Right lobe of liver (tissue), 4 donors: Measurements from ENCODE around the gene RPL39.

Source experiments
- POLR2A ChIP-seq: fragments of 450-650 bp; IDR thresholded peaks from one replicate; pipeline ENCODE4 v1.6.1; 2017; ENCODE audit warnings: antibody characterized with exemption, mild to moderate bottlenecking
- TF ChIP-seq, protein P1 (sequence below), 4 donors: fragments of 200-600 bp in 3 of 4; fragments of 450-650 bp in 1 of 4; IDR thresholded peaks; one replicate each; pipeline versions ENCODE4 v1.5.1 to v1.8.0; 2016 to 2022; ENCODE audit warnings: antibody characterized with exemption in 4 of 4, mild to moderate bottlenecking in 2 of 4
- donor health status: DM: no; HTN: no; CAD: no.
- donor health status: DM: no; HTN: no; CAD: no.
- donor health status: DM: no; HTN: yes; CAD: no.

DNA sequence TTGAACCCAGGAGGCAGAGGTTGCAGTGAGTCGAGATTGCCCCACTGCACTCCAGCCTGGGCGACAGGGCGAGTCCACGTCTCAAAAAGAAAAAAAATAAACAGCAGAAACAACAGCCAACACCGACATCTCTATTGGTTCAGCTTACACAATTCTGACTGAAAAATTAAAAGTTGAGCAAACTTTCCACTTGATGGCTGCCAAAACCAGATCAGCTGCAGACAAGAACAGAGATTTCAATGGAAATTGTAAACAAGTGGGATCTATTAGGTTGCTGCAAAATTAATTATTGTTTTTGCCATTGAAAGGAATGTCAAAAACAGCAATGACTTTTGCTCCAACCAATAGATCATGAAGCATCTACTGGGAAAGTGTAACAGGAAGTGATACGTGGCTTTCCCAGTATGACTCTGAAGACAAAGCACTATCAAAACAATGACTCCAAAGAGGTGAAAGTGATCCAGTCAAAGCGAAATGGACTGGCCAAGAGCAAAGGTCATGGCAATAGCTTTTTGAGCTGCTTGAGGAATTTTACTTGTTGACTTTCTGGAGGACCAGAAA, 35.0 kb upstream of the RPL39 start:
- TF ChIP-seq, protein P1, sequence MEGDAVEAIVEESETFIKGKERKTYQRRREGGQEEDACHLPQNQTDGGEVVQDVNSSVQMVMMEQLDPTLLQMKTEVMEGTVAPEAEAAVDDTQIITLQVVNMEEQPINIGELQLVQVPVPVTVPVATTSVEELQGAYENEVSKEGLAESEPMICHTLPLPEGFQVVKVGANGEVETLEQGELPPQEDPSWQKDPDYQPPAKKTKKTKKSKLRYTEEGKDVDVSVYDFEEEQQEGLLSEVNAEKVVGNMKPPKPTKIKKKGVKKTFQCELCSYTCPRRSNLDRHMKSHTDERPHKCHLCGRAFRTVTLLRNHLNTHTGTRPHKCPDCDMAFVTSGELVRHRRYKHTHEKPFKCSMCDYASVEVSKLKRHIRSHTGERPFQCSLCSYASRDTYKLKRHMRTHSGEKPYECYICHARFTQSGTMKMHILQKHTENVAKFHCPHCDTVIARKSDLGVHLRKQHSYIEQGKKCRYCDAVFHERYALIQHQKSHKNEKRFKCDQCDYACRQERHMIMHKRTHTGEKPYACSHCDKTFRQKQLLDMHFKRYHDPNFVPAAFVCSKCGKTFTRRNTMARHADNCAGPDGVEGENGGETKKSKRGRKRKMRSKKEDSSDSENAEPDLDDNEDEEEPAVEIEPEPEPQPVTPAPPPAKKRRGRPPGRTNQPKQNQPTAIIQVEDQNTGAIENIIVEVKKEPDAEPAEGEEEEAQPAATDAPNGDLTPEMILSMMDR (IDR thresholded peaks at IDR 0.05) = no peak
- no peak for TF ChIP-seq POLR2A
